Measurements from ENCODE around the gene NADK2.

NADK2 gene

DNA sequence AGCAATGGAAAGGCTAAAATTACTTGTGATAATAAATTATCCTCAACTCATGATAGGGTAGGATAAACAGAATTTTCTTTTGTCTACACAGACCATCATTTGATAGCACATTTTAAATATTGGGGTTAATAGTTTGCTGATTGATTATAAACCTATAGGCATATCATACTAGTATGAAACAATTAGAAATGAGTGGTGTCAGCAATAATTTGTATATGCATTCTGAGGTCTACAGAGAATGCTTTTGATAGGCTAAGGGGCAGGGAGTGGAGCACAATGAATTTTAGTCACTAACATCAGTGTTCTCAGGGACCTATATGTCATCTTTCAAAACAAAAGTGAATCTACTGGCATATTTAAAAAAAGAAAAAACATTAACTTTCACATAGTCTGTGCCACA, 27.8 kb upstream of the NADK2 start:
- DNase-seq: no peak
- Mint-ChIP-seq H3K9me3 (no peaks in the 10 kb centered on the region), H3K4me1 (ENCODE audit: low read depth in 2 of 2) (no peaks in the 10 kb centered on the region), H3K27ac (no peak overlapping the region), H3K27me3 (peaks cover 30 to 42% of the 10 kb centered on the region in 2 donors), H3K4me3 (no peak overlapping the region), H3K36me3 (ENCODE audit: insufficient read depth) (no peaks in the 10 kb centered on the region)
- no peak for ATAC-seq (replicated peaks)

DNA sequence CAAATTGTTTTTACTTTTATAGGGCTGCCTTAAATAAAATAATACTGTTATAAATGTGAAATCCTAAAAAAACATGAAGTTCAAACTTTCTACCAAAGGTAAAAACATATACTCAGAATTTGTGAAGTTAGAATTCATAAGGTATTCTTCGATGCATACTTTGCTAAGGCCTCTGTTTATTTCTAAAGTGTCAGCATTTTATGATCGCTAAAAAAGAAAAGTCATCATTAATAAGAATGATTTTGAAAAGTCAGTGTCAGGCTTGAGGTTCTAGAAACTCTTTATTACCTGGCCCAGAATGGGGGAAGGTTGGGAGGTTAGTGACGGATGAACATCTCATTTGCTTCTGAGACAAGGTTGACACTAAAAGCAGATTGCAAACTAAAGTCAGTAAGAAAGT, 26.2 kb upstream of the NADK2 start:
- Mint-ChIP-seq H3K4me3 (no peak overlapping the region), H3K27me3 (peaks cover 31 to 44% of the 10 kb centered on the region in 2 donors), H3K9me3 (no peaks in the 10 kb centered on the region), H3K36me3 (ENCODE audit: insufficient read depth) (no peaks in the 10 kb centered on the region), H3K4me1 (ENCODE audit: low read depth in 2 of 2) (no peaks in the 10 kb centered on the region), H3K27ac (no peak overlapping the region)
- DNase-seq (no peak), ATAC-seq (replicated peaks) (no peak)

DNA sequence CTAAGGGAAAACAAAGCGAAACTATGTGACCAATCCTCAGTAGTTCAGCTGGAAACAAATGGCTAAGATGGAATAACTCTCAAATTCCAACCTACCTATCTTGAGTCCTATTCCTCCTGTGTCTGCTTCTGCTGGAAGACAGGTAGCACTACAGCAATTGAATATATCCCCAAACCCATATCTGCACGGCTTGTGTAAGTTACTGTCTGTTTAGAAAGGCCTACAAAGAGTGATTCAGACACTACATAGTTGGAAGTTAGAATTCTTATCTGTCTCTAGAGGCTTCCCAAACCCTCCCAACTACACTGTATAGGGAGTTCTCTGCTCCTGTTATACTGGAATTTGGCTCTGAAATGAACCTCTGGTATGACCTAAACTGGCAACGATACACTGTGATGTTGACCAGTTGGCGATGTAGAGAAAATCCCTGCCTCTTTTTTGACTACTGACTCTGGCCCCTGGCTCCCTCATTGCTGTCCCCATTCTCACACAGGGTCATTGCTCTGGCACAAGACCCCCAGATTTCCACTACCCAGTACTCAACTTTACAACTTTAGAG, 22.6 kb upstream of the NADK2 start:
- no peaks in the 10 kb centered on the region for H3K9me3 Mint-ChIP-seq
- no peak overlapping the region for H3K4me3 Mint-ChIP-seq
- peaks cover 36 to 46% of the 10 kb centered on the region in 2 donors for H3K27me3 Mint-ChIP-seq
- H3K36me3 Mint-ChIP-seq (ENCODE audit: insufficient read depth): no peaks in the 10 kb centered on the region
- ATAC-seq (replicated peaks): no peak
- no peaks in the 10 kb centered on the region for H3K4me1 Mint-ChIP-seq (ENCODE audit: low read depth in 2 of 2)
- H3K27ac Mint-ChIP-seq: no peak overlapping the region
- no peak for DNase-seq

DNA sequence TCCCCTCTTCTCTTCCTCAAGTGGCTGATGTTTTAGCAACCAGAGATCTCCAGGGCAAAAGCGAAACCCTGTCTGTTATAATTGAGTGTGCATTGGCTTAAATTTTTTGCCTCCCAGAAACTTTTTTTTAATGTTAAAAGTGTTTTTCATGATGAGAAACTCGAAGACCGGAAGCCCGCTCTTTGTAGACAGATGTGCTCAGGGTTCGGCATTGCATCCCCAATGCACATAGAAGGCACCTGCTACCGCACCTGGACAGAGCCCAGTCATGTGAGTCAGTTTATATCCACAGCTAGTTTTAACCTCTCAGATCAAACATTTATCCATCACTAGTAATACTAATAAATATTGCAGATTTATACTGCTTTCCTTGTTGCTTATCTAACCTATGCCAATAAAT, 19.5 kb upstream of the NADK2 start:
- Mint-ChIP-seq H3K27me3 (peaks cover 56 to 58% of the 10 kb centered on the region in 2 donors), H3K4me3 (no peak overlapping the region), H3K27ac (no peak overlapping the region), H3K4me1 (ENCODE audit: low read depth in 2 of 2) (no peaks in the 10 kb centered on the region), H3K9me3 (no peaks in the 10 kb centered on the region), H3K36me3 (ENCODE audit: insufficient read depth) (no peaks in the 10 kb centered on the region)
- no peak for DNase-seq
- ATAC-seq (replicated peaks): no peak

DNA sequence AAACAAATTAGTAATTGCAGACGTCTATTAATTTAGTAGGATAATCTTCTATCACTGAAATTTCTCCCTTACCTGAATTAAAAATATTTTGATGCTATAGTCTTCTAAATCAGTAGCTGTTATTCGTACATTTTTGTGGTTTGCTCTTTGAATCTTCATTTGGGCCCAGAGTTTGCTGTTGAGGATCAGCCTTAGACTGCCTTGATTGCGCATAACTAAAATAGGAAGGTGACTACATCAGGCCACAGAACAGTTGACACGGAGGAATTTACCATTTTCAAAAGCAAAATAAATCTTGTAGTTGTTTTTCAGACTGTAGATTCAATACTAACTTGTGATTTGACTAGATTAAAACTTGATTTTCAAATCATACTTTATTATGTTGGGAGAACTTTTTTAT, 11.8 kb upstream of the NADK2 start:
- Mint-ChIP-seq H3K27ac (no peak overlapping the region), H3K9me3 (no peaks in the 10 kb centered on the region), H3K4me3 (no peak overlapping the region), H3K36me3 (ENCODE audit: insufficient read depth) (no peaks in the 10 kb centered on the region), H3K27me3 (peaks cover 40 to 52% of the 10 kb centered on the region in 2 donors), H3K4me1 (ENCODE audit: low read depth in 2 of 2) (no peaks in the 10 kb centered on the region)
- ATAC-seq (replicated peaks) (no peak), DNase-seq (no peak)

DNA sequence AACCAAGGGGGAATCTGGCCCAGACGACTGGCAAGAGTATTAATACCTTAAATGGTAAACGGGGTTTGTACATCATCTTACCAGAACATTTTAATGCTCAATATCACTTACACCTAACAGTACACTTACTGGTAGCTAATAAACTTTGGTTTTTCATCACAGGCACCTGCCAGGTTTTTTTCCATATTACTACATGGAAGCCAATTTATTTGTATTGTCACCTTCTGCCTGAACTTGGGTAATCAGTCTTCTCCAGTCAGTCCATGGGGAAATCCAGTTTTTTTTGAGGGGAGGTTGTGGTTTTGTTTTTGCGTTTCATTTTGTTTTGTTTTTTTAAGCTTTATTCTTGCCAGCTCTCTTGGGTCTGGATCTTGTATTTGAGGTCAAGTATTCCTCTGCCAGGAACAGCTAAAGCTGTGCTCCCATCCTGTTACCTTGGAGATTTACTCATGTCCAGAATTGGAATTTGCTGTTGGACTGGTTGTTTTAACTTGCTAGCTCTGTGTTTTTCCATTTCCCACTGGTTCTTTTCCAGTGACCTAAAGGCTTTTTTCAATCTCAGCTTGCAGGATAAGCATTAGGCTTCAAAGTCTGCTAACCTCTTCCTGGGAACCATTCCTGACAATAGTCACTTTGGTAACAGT, 11.1 kb upstream of the NADK2 start:
- H3K9me3 Mint-ChIP-seq: no peaks in the 10 kb centered on the region
- ATAC-seq (replicated peaks): no peak
- no peak overlapping the region for H3K27ac Mint-ChIP-seq
- H3K4me1 Mint-ChIP-seq (ENCODE audit: low read depth in 2 of 2): no peaks in the 10 kb centered on the region
- peaks cover 34 to 50% of the 10 kb centered on the region in 2 donors for H3K27me3 Mint-ChIP-seq
- no peak for DNase-seq
- H3K4me3 Mint-ChIP-seq: no peak overlapping the region
- H3K36me3 Mint-ChIP-seq (ENCODE audit: insufficient read depth): no peaks in the 10 kb centered on the region

DNA sequence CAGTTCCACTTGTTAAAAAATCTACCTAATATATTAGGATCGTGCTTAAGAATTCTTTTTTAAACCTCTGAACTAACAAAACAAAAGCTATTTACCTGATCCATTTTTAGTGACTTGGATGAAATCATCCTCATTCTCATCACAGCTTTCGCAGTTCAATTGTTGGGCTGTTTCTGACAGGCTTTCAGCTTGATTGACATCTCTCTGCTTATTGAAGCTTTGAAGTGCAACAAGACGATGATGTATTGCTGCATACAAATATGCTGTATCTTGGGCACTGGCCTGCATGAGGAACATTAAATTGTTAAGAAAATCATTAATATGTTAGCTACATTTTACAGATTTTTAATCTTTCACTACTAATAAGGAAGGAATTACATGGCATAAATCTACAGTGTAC, 9.5 kb upstream of the NADK2 start:
- Mint-ChIP-seq H3K4me1 (ENCODE audit: low read depth in 2 of 2) (no peaks in the 10 kb centered on the region), H3K9me3 (no peaks in the 10 kb centered on the region), H3K36me3 (ENCODE audit: insufficient read depth) (no peaks in the 10 kb centered on the region), H3K4me3 (no peak overlapping the region), H3K27me3 (peaks cover 23 to 40% of the 10 kb centered on the region in 2 donors), H3K27ac (no peak overlapping the region)
- ATAC-seq (replicated peaks) (no peak), DNase-seq (no peak)

DNA sequence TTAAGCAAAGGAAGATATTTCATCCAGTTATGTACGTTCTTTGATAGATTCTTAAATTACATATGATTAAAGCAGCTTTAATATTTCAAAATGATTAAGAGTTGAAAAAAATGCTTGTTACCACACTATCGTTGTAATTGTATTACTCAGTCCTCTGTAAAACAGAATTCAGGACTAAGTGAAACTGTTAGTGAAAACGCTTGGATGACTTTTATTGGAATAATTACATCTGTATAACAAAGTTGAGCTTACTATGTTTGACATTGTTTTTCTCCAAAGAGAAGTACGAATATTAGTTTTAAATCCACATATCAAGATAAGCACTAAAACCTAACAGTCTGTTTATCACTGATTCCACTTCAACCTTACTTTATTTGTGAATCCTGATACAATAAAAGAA, 8.7 kb upstream of the NADK2 start:
- Mint-ChIP-seq H3K4me3 (no peak overlapping the region), H3K27me3 (peaks cover 17 to 32% of the 10 kb centered on the region in 2 donors), H3K9me3 (no peaks in the 10 kb centered on the region), H3K27ac (no peak overlapping the region), H3K4me1 (ENCODE audit: low read depth in 2 of 2) (no peaks in the 10 kb centered on the region), H3K36me3 (ENCODE audit: insufficient read depth) (no peaks in the 10 kb centered on the region)
- DNase-seq: no peak
- no peak for ATAC-seq (replicated peaks)

DNA sequence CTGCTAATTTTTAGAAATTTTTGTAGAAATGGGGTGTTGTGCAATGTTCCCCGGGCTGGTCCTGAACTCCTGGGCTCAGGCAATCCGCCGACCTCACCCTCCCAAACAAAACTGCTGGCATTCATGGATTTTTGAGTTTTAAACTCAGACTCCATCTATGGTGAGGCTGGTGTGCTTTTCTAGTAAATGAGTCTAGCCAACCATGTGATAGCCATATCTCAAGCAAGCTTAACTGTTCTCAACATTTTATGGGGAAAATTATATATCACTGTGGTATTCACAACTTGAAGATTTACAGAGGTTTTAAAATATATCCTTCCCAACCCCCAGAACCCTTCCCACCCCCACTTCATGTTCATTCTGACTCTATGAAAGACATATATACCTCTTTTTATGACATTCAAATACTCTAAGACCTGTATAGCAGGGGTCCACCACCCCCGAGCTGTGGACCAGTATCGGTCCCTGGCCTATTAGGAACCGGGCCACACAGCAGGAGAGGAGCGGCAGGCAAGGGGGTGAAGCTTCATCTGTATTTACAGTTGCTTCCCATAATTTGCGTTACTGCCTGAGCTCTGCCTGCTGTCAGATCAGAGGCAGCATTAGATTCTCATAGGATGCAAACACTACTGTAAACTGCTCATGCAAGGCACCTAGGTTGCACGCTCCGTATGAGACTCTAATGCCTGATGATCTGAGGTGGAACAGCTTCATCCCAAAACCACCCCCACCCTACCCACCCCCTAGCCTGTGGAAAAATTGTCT, 4.5 kb upstream of the NADK2 start:
- no peak for DNase-seq
- Mint-ChIP-seq H3K4me3 (no peak overlapping the region), H3K27ac (no peak overlapping the region), H3K27me3 (peaks cover 0 to 13% of the 10 kb centered on the region in 2 donors), H3K36me3 (ENCODE audit: insufficient read depth) (peaks cover 7% of the 10 kb centered on the region), H3K4me1 (ENCODE audit: low read depth in 2 of 2) (peaks cover 11 to 18% of the 10 kb centered on the region in 2 donors), H3K9me3 (no peaks in the 10 kb centered on the region)
- ATAC-seq (replicated peaks): no peak

DNA sequence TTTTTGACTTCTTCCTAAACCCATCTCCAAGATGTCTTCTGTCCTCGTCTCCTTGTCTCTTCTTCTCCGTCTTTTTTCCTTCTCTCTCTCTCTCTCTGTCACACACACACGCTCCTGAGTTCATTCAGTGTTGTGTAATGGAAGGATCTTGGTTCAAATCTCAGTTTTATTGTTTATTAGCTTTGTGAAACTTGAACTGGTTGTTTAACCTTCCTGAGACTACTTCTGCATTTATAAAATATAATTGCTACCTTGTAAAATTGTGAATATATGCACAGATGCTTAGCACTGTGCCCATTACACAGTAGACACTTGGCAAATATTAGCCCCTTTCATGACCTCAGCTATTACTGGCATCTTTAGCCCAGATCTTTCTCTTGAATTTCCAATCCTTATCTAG, 2.4 kb upstream of the NADK2 start:
- peak overlapping the region in 1 of 2 donors; percentile 91 for H3K4me3 Mint-ChIP-seq
- DNase-seq (no peak), ATAC-seq (replicated peaks) (no peak)
- H3K27me3 Mint-ChIP-seq: peaks cover 0 to 6% of the 10 kb centered on the region in 2 donors
- peaks cover 7% of the 10 kb centered on the region for H3K36me3 Mint-ChIP-seq (ENCODE audit: insufficient read depth)
- peak overlapping the region; percentile 4 to 97 for H3K27ac Mint-ChIP-seq
- no peaks in the 10 kb centered on the region for H3K9me3 Mint-ChIP-seq
- peaks cover 23 to 36% of the 10 kb centered on the region in 2 donors for H3K4me1 Mint-ChIP-seq (ENCODE audit: low read depth in 2 of 2)

DNA sequence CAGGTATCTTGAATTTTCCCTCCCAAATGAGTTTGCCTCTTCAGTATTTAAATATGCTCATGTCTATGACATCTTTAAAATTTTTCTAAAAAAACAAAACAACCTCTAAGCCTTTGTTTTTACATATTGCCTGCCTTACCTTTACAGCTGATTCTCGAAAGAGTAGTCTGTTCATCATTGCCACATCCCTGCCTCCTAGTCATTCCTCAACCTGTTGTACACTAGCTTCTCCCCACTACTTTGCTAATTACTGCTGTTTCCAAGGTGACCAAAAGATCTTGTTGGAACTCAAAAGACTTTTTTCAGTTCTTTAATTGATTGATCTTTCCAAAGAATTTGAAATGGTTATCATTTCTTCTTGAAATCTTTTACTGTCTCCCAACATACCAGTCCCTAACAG, 1.9 kb upstream of the NADK2 start:
- H3K4me1 Mint-ChIP-seq (ENCODE audit: low read depth in 2 of 2): peaks cover 26 to 40% of the 10 kb centered on the region in 2 donors
- H3K27me3 Mint-ChIP-seq: peaks cover 0 to 6% of the 10 kb centered on the region in 2 donors
- H3K36me3 Mint-ChIP-seq (ENCODE audit: insufficient read depth): peaks cover 7% of the 10 kb centered on the region
- peak overlapping the region; percentile 88 to 91 for H3K4me3 Mint-ChIP-seq
- no peak for DNase-seq
- no peaks in the 10 kb centered on the region for H3K9me3 Mint-ChIP-seq
- no peak for ATAC-seq (replicated peaks)
- H3K27ac Mint-ChIP-seq: peak overlapping the region; percentile 4 to 97

DNA sequence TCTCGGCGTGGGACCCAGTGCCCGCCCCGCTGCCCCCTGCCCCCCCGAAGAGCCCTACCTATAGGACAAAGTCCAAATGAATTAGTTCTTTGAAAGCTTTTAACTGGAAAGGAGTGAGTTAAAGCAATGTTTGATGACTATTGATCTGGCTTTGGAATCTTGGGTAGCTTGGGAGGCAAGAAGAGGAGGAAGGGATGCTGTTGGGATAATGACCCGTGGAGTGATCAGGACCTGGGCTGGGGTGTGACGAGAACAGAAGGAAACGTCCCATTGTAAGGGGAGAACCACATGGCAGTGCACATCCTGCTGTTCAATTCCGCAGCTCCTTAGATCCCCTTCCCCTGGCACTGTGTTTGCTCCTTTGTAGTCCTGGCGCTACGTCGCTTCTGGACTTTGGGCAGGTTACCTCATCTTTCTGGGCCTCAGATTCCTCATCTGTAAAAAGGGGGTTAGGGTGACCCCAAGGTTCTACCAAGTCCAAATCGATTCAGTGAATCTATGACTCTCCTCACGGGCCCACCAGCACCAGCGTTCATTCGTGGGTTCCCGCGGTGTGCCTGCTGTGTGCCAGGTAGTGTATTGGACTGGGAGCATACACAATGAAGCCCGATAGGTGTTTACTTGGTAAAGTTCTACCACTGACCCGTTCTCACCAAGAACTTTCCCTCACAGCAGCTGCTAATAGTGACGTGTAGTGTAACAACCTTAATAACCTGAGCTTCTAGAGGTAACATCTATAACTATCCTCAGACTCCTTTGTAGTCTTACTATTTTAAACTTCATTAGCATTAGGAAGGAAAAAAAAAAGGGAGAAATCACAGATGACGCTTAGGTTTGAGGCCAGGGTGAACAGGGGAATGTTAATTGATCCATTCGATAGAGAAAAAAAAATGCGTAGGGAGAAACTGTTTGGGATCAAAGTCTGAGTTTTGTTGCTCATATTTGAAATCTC, 1.1 kb upstream of the NADK2 start:
- H3K4me3 Mint-ChIP-seq: peak overlapping the region; percentile 88 to 91
- no peak for ATAC-seq (replicated peaks)
- H3K4me1 Mint-ChIP-seq (ENCODE audit: low read depth in 2 of 2): peaks cover 26 to 40% of the 10 kb centered on the region in 2 donors
- peak overlapping the region; percentile 89 to 97 for H3K27ac Mint-ChIP-seq
- H3K27me3 Mint-ChIP-seq: peaks cover 0 to under 1% of the 10 kb centered on the region in 2 donors
- H3K9me3 Mint-ChIP-seq: no peaks in the 10 kb centered on the region
- no peak for DNase-seq
- H3K36me3 Mint-ChIP-seq (ENCODE audit: insufficient read depth): peaks cover 7% of the 10 kb centered on the region

Measured in effector memory CD8-positive, alpha-beta T cell (primary cell).